ENCODE data around the gene SLC1A7.

DNA sequence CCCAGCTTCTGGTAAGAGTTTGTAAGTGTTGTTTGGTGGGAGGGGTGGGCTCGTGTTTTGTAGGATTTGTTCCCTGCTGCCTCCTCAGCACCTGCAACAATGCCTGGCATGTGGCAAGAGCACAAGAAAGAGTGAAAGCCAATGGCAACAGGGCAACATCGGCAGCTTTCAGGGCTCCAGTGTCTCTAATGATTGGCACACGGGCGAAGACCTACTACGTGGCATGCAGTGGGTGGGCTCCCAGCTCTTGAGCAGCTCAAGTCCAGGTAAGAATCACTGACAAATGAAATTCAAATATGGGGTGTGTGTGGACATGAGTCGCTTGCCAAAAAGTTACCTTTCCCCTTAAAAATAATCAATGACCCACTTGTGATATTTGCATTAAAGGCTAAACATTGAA lies 23.9 kb upstream of the SLC1A7 start:
- TF ChIP-seq, protein P1, sequence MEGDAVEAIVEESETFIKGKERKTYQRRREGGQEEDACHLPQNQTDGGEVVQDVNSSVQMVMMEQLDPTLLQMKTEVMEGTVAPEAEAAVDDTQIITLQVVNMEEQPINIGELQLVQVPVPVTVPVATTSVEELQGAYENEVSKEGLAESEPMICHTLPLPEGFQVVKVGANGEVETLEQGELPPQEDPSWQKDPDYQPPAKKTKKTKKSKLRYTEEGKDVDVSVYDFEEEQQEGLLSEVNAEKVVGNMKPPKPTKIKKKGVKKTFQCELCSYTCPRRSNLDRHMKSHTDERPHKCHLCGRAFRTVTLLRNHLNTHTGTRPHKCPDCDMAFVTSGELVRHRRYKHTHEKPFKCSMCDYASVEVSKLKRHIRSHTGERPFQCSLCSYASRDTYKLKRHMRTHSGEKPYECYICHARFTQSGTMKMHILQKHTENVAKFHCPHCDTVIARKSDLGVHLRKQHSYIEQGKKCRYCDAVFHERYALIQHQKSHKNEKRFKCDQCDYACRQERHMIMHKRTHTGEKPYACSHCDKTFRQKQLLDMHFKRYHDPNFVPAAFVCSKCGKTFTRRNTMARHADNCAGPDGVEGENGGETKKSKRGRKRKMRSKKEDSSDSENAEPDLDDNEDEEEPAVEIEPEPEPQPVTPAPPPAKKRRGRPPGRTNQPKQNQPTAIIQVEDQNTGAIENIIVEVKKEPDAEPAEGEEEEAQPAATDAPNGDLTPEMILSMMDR (IDR thresholded peaks at IDR 0.05), result no peak
- TF ChIP-seq REST (IDR thresholded peaks at IDR 0.05; ENCODE audit: insufficient read depth in 1 of 2, low read depth in 2 of 2, low read length in 1 of 2), result no peak
- TF ChIP-seq SIN3A (IDR thresholded peaks at IDR 0.05; ENCODE audit: borderline replicate concordance, insufficient read depth, low read depth, low read length), result no peak
